ENCODE measurements around the gene ASF1A. TPM values are rescaled to one million over a fixed set of nuclear protein-coding genes. Genes with fewer than 3 reads are reported as not detected.

The ASF1A gene
- total RNA-seq, 1 donor from 2014 or later, result 16.7 TPM

GRCh38 chr6:118881440-118882313 lies 12.3 kb upstream of the ASF1A start:
- no peak for DNase-seq (ENCODE audit: low spot score)

DNA sequence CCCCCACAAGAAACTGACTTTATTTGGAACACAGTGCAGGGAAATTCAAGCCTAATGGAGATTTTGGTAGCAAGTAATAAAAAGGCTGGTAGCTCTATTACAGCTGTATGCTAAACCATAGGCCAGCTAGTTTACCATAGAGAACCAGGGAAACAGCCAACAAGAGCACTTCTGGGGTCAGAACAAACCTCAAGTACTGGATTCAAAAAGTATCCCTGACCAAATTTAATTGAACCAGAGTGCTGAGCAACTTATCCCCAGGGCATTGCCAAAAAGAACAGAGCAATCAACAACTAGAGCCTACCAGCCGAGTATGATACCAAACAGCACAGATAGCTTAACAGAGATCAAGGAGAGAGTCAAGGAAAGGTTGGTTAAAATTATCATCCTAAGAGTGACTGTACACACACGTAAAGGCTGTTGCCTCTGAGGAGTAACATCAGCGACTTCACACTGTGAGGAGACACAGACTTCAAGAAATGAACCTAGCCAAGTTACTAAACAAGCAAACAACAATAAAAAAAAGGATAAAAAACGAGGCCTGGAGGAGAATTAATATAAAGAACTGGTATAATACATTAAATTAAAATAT lies 11.5 kb upstream of the ASF1A start:
- no peak for DNase-seq (ENCODE audit: low spot score)

DNA sequence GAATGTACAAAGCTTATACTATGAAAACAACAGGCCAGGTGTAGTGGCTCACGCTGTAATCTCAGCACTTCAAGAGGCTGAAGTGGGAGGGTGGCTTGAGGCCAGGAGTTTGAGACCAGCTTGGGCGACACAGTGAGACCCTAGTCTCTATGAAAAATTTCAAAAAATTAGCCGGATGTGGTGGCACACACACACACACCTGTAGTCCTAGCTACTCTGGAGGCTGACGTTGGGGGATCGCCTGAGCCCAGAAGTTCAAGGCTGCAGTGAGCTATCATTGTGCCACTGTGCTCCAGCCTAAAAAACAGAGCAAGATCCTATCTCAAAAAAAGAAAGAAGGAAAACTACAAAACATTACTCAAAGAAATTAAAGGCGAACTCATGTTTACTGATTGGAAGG lies 7.3 kb upstream of the ASF1A start:
- DNase-seq (ENCODE audit: low spot score), result no peak

- no peak for DNase-seq (ENCODE audit: low spot score)
Measured at GRCh38 chr6:118889163-118889562, 4.8 kb upstream of the ASF1A start.

GRCh38 chr6:118890997-118891790 lies 2.8 kb upstream of the ASF1A start:
- DNase-seq (ENCODE audit: low spot score), result no peak

- no peak for DNase-seq (ENCODE audit: low spot score)
Measured at GRCh38 chr6:118892355-118892991, 1.5 kb upstream of the ASF1A start.

GRCh38 chr6:118893064-118893806 lies 717 bp upstream of the ASF1A start:
- peak; percentile 46 for DNase-seq (ENCODE audit: low spot score)

DNA sequence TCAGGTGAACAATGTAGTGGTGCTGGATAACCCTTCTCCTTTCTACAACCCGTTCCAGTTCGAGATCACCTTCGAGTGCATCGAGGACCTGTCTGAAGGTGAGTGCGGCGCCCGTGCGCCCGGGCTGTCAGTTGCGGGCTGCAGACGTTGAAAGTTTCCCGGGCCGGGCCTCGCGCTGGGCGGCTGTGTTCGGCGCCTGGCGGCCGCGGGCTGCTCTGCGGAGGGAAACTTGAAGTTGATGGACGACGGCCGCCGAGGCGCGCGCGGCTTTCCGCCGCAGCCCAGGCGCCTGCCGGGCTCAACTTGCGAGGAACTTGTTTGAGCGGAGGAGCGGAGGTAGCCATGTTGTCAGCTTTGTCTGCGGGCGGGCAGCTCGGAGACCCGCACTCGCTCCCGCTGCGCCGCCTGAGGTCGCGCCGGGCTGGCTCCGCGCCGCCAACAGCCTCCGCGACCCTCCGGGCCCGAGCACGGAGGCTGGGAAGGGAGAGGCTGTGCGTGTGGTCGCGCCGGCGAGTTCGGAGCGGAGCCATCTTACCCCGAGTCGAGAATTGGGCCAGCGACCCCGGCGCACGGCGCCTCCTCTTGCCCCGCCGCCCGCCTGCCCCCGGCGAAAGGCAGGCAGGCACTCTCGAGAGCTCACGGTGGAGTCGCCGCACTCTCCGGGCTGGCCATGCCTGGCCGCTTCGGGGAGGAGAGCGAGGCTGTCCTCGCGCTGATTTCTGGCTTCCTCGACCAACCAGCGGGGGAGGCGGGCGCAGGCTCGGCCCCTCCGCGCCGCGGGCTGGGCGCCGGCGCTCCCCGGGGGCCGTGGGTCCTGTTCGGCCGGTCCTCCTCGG lies 691 bp downstream of the ASF1A start:
- DNase-seq (ENCODE audit: low spot score), result peak; percentile 62

DNA sequence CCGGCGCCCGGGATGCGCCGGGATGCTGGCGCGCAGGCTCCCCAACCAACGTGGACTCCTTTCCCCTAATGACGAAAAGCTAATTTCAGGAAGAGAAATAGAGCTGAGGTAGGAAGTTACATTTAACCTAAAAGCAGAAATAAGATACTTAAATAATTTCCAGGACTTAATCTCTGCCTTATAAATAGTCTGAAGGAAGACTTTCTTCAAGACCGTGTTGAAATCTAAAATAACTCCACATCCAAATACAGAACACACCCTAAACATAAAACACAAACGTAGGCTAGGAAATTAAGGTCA lies 1.3 kb downstream of the ASF1A start:
- DNase-seq (ENCODE audit: low spot score), result no peak

DNA sequence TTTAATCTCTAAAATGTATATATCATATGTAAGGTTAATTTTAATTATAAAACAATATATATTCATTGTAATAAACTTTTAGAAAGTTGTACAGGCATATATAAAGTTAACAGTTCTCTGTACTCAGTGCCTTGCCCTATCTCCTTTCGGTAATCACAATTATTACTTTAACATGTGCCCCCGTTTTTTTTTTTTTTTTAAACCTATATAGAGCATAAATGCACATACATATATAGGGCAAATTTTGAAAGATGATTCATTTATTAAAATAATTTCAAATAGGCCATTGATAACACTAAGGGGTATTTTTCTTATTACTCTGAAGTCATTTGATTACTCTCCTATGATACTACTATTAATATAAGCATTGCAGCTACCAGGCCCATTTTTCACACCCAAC lies 1.9 kb downstream of the ASF1A start:
- no peak for DNase-seq (ENCODE audit: low spot score)

- DNase-seq (ENCODE audit: low spot score), result no peak
Measured at GRCh38 chr6:118896339-118897136, 2.6 kb downstream of the ASF1A start.

DNA sequence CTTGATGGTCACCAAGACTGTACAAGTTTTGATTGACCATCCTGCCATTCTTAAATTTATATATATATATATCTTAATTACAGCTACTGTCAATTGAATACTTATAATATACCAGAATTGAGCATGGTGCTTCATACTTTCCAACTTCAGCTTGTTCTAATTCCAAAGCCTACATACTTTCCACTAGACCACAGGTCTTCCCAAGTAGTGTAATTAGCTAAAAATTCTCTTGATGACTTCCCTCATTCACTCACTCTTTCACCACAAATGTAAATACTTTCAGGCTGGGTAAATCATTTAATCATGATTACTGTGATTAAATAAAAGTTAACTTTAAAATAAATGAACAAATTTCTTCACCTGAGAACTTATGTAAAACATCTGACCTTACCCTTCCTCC lies 3.4 kb downstream of the ASF1A start:
- DNase-seq (ENCODE audit: low spot score), result no peak

DNA sequence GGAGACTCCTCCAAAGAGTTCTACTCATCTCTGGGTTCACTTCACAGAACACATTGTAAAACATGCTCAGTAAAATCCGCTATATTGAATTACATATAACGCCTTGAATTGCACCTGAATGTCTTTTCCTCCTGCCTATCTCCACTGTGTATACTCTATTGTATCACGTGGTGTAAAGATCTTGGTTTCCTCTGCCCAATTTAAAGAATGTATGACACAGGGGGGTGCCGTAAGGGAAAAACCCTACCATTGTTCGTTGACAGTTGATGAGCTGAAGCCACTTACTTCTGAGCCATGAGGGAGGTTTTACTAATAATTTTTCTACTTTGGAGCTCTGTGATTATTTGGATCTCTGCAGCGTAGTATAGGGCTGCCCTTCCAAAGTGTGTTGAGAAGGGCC lies 6.0 kb downstream of the ASF1A start:
- DNase-seq (ENCODE audit: low spot score), result no peak

GRCh38 chr6:118902726-118903125 lies 8.8 kb downstream of the ASF1A start:
- DNase-seq (ENCODE audit: low spot score), result no peak

DNA sequence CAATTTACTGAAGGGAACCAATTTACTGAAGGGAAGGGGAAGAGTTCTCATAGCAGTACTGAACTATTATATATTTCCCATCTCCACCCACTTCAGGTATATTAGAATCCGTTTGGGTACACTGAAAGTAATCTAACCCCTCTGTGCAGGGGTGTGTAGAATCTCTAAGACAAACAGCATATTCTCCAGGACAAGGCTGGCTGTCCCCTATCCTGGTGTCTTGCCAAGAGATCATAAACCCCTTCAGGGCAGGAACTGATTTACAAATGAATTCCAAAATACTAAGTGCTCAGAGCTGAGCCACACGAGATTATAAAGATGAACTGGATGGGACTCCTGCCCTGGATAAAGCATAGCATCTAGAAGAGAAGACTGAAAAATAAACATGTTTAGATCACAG lies 9.2 kb downstream of the ASF1A start:
- DNase-seq (ENCODE audit: low spot score), result no peak

GRCh38 chr6:118903691-118904090 lies 9.7 kb downstream of the ASF1A start:
- no peak for DNase-seq (ENCODE audit: low spot score)

- no peak for DNase-seq (ENCODE audit: low spot score)
Measured at GRCh38 chr6:118905084-118905483, 11.1 kb downstream of the ASF1A start.

- no peak for DNase-seq (ENCODE audit: low spot score)
Measured at GRCh38 chr6:118905851-118906250, 11.9 kb downstream of the ASF1A start.

DNA sequence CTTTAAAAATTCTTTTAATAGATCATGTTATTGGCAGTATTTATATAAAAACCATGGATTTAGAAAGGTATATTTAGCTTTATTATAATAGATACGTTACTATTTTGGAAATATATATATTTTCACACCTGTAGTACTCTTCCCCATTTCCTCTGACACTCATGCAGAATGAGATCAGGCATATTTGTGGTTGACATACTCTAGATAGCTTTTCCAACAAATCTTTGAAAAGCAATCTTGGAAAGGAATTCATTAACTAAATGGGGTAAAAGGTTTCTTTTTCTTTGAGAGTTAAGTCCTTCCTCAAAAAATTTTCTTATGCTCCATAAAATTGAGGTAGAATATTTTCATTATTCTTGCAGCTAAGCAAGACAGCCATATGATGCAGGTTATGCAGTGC lies 14.5 kb downstream of the ASF1A start:
- DNase-seq (ENCODE audit: low spot score), result no peak

DNA sequence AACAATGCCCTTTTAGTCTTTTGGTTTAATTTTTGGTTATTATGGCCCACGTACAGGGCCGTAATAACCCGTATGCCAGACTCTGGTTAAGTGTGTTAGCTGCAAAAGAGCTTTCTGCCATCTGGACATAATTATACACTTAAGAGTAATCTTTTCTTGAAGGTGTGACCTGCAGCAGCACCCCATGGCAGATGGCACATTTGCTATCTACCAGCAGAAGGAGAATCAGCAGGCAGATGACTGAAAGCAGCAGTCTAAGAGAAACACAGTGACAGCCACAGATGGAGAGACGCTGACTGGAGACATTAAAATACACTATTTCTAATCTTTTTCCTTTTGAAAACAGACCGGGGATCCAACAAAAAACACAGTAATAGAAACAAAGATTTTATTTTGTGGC lies 18.7 kb downstream of the ASF1A start:
- DNase-seq (ENCODE audit: low spot score), result no peak
